Measurements from ENCODE around the gene ZBTB7C.

The ZBTB7C gene

GRCh38 chr18:48182779-48183178 is 226.4 kb downstream of the ZBTB7C start:
- no peak for DNase-seq

GRCh38 chr18:48181857-48182256 is 227.3 kb downstream of the ZBTB7C start:
- DNase-seq, result no peak

GRCh38 chr18:48181087-48181823 is 227.9 kb downstream of the ZBTB7C start:
- DNase-seq, result no peak

DNA sequence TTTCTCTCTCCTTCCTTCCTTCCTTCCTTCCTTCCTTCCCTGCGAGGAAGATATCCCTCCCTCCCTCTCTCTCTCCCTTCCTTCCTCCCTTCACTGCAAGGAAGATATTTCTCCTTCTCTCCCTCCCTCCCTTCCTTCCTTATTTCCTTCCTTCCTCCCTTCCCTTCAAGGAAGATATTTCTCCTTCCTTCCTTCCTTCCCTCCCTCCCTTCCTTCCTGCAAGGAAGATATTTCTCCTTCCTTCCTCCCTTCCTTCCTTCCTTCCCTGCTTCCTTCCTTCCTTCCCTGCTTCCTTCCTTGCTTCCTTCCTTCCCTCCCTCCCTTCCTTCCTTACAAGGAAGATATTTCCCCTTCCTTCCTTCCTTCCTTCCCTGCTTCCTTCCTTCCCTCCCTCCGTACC is 229.5 kb downstream of the ZBTB7C start:
- no peak for DNase-seq

- no peak for DNase-seq
Measured at GRCh38 chr18:48179001-48179400, 230.2 kb downstream of the ZBTB7C start.

DNA sequence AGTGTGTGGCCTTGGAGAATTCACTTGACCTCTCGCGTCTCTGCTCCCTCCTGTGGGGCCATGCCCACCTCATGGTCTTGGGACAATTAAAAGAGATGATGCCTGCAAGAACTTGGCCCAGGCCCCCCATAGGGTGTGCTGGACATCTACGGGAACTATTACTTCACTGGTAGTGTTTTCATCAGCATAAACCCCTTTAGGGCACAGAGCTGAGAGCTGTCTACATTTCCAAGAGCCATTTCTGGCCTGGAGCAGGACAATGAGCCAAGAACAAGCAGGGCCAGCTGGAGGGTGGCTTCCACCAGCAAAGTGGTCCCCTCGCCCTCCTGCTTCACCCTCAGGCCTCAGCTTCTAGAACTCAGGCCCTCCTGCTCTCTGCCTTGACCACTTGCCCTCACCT is 232.3 kb downstream of the ZBTB7C start:
- no peak for DNase-seq

DNA sequence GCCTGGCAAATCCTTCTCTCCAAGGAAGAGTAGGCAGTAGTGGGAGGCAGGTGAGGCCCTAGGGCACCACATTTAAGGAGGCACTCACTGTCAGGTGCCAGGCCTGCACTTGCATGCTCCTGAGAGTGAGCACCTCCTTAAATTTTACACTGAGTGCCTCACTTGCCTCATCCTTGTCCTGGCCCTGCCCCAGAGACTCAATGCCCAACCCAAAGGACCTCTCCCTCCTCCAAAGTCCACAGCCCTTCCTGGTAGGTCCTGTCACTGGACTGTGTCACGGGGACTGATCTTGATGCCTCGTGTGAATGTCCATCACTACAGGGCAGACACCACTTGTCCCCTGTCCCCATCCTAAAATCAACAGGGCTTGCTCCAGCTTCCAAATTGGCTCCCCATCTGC is 235.6 kb downstream of the ZBTB7C start:
- DNase-seq, result no peak

DNA sequence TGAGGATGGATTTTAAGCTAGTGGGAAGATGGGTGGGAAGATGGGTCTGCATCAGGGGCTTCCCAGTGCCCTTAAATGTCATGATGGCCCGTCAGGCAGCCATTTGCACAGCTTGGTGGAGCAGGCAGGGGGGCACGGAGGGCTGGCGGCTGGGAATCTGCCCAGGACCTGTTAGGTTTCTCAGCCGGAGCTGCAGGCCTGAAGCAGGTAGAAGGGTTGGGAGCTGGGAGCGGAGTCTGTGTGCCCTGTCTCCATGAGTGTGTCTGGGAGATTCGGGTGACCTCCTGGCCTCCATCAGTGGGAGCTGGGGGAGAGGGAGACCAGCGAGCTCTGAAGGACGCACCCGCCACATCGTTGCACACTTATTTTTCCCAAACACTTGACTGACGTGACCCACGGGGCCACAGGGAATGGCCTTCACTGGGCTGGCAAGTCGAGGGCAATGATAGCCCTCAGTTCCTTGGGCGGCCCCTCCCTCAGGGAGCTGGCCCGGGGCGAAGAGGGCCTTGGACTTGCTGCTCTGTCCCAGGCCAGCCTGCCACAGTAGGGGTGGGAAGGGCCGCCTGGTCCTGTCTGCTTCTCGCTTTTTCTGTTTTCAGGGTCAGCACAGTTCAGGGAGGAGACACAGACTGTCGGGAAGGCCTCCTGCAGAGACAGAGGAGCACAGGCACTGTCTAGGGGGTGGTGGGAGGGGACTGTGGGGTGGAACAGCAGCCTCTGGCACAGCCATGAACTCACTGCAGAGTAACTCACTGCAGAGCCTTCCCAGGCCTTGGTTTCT is 236.8 kb downstream of the ZBTB7C start:
- no peak for DNase-seq

- DNase-seq, result no peak
Measured at GRCh38 chr18:48171490-48172188, 237.5 kb downstream of the ZBTB7C start.

DNA sequence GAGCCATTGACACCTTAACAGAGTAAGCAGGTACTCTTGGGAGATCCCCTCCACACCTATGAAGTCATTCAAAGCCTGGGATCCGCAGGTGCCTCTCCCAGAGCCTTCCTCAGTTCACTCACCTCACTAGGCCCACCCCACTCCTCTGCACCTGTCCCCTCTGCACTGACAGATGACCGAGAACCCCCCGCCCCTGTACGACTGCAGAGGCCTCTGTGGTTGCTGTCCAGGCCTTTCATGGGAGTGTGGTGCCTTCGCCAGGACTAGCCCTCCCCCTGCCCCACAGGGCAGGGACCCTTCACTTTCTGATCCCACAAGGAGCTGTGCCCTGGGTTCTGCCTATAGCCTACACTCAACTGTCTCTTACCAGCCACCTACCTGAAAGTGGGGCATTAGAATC is 238.5 kb downstream of the ZBTB7C start:
- DNase-seq, result no peak

- DNase-seq, result no peak
Measured at GRCh38 chr18:48168861-48169260, 240.3 kb downstream of the ZBTB7C start.

DNA sequence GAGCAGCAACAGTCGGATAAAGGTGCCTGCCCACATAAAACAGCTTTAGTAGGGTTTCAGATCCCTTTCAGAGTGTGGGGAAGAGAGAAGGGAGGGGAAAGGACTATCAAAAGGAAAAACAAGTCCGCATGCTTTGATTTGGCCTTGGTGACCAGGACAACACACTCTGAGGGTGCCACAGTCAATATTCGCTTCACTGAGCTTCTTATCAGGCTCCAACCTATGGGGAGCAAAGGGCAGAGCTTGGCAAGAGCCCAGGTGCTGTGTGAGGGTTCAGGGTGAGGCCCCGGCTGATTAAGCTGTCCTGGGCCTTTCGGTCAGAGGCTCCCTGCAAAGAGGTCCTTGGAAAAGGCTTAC is 241.3 kb downstream of the ZBTB7C start:
- no peak for DNase-seq

- no peak for DNase-seq
Measured at GRCh38 chr18:48166336-48166875, 242.8 kb downstream of the ZBTB7C start.

GRCh38 chr18:48165111-48165866 is 243.9 kb downstream of the ZBTB7C start:
- DNase-seq, result no peak

- no peak for DNase-seq
Measured at GRCh38 chr18:48164701-48165100, 244.5 kb downstream of the ZBTB7C start.

DNA sequence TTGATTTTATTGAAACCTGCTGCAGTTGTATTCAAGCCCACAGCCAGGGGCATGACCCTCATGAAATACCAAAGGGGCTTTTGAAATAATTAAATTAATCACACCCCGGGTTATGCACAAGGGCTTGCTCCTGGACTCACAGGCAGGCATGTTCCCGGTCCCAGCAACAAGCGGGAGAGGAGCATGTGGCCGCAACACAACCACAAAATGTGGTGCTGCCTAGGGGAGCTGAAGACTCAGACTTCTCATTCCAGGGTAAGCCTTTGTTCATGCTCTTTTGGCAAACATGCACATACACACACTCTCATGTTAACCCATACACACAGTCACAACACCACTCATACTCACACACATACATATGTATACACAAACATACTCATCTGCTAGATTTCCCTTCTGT is 245.1 kb downstream of the ZBTB7C start:
- DNase-seq, result no peak

DNA sequence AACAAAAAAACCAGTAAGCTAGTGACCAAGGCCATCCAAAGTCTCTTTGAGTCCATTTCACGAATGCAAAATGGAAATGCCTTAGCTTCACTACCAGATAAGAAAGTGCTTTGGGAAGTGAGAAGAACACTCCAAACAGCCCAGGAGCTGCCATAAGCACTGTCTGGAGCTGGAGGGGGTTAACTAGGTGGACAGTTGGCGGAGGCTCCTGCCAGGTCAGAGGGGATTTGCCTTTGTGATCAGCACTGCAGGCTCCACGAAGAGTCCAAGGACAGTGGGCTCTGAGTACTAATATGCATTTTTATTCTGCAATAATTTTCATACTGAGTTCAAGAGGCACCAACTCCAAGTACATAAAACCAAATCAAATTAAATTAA is 245.5 kb downstream of the ZBTB7C start:
- no peak for DNase-seq

DNA sequence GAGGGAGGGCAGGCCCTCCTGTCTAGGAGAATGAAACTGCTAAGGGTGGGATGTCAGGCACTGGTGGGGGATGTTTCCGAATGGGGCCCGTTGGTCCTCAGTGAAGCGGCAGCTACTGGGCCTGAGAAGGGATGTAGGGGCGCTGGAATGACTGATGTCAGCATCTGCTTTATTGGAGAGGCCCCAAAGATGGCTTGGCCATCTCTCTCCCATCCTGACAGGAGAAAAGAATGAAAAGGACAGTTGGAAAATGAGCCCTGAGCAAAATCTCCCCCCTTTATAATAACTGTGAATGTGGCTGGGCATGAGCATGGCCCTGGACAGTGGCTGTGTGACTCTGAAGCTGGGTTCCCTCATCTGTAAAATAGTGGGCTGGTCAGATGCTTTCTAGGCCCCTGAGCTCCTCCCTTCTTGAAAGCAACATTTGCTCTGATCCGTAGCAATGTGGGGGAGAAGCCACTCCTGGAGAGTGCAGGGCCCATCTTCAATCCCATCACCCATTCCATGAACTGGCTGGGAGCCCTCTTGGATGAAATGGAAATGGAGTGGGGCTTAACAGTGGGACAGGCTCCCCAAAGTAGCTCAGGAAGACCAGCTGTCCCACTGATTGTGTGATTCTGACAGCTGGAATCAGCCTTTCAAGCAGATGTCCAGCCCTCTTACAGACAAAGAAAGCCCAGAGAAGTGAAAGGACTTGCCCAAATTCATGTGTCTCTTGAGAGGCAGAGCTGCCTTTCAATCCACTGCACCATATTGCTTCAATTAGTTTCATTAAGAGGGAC is 246.0 kb downstream of the ZBTB7C start:
- DNase-seq, result no peak

GRCh38 chr18:48161911-48162698 is 247.1 kb downstream of the ZBTB7C start:
- DNase-seq, result no peak

DNA sequence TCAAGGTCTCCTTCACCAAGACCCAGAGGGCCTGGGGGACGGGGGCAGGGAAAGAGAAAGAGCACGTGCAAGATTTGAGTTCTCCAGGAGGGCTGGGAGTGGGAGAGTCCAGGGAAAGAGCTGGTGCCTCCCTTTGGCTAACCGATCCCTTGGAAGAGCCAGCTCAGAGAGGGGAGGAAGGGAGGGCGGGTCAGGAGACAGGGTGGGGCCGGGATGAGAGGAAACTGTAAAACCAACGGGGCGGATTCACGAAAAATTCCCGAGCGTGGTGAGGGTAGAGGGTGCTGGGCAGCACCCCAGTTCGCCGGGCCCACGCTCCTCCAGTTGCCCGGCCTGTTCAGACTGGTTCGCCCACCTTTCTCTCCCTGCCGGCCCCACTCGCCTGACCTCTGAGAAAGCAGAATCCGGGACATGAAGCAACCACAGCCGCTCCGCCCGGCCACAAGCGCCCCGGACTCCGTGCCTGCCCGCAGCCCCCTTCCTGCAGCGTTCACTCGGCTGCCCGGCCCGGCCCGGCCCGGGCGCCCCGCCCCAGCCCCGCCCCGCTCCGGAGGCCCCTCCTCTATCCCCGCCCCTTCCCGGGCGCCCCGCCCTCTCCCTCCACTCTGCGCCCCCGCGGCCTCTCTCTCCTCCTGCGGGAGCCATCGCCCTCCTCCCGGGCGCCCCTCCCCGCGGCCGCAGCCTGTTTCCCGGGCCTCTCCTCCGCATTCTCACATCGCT is 247.8 kb downstream of the ZBTB7C start:
- peak; percentile 65 for DNase-seq

- DNase-seq, result no peak
Measured at GRCh38 chr18:48160622-48161021, 248.6 kb downstream of the ZBTB7C start.
